ENCODE measurements around the gene NETO1.

The NETO1 gene

GRCh38 chr18:72846736-72847533 lies 20.9 kb downstream of the NETO1 start:
- TF ChIP-seq TEAD4 (IDR thresholded peaks at IDR 0.05) (no peak), USF1 (IDR thresholded peaks at IDR 0.05) (no peak), CEBPB (IDR thresholded peaks at IDR 0.05) (no peak), FOXM1 (IDR thresholded peaks at IDR 0.05; ENCODE audit: borderline replicate concordance, low read depth) (no peak), TAF1 (IDR thresholded peaks at IDR 0.05; ENCODE audit: low read depth) (no peak), YY1 (IDR thresholded peaks at IDR 0.05; ENCODE audit: low read depth) (no peak), ZBTB7A (IDR thresholded peaks at IDR 0.05; ENCODE audit: low read depth) (no peak), TCF12 (IDR thresholded peaks at IDR 0.05; ENCODE audit: low read depth) (no peak), EGR1 (IDR thresholded peaks at IDR 0.05) (no peak), RAD21 (IDR thresholded peaks at IDR 0.05; ENCODE audit: low read depth) (no peak)
- TF ChIP-seq, protein P1, sequence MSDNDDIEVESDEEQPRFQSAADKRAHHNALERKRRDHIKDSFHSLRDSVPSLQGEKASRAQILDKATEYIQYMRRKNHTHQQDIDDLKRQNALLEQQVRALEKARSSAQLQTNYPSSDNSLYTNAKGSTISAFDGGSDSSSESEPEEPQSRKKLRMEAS (IDR thresholded peaks at IDR 0.05), result no peak
- TF ChIP-seq, protein P2, sequence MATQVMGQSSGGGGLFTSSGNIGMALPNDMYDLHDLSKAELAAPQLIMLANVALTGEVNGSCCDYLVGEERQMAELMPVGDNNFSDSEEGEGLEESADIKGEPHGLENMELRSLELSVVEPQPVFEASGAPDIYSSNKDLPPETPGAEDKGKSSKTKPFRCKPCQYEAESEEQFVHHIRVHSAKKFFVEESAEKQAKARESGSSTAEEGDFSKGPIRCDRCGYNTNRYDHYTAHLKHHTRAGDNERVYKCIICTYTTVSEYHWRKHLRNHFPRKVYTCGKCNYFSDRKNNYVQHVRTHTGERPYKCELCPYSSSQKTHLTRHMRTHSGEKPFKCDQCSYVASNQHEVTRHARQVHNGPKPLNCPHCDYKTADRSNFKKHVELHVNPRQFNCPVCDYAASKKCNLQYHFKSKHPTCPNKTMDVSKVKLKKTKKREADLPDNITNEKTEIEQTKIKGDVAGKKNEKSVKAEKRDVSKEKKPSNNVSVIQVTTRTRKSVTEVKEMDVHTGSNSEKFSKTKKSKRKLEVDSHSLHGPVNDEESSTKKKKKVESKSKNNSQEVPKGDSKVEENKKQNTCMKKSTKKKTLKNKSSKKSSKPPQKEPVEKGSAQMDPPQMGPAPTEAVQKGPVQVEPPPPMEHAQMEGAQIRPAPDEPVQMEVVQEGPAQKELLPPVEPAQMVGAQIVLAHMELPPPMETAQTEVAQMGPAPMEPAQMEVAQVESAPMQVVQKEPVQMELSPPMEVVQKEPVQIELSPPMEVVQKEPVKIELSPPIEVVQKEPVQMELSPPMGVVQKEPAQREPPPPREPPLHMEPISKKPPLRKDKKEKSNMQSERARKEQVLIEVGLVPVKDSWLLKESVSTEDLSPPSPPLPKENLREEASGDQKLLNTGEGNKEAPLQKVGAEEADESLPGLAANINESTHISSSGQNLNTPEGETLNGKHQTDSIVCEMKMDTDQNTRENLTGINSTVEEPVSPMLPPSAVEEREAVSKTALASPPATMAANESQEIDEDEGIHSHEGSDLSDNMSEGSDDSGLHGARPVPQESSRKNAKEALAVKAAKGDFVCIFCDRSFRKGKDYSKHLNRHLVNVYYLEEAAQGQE (IDR thresholded peaks at IDR 0.05; ENCODE audit: low read depth), result no peak

GRCh38 chr18:72843743-72844142 lies 24.0 kb downstream of the NETO1 start:
- TF ChIP-seq CREB1 (IDR thresholded peaks at IDR 0.05; ENCODE audit: low read depth), result no peak
- no peak for TF ChIP-seq TAF1 (IDR thresholded peaks at IDR 0.05; ENCODE audit: low read depth)
- no peak for TF ChIP-seq EP300 (IDR thresholded peaks at IDR 0.05; ENCODE audit: borderline replicate concordance)
- TF ChIP-seq, protein P2 (IDR thresholded peaks at IDR 0.05; ENCODE audit: low read depth), result no peak
- no peak for TF ChIP-seq YY1 (IDR thresholded peaks at IDR 0.05; ENCODE audit: low read depth)
- no peak for TF ChIP-seq CEBPB (IDR thresholded peaks at IDR 0.05)
- no peak for TF ChIP-seq ZBTB7A (IDR thresholded peaks at IDR 0.05; ENCODE audit: low read depth)
- no peak for TF ChIP-seq EGR1 (IDR thresholded peaks at IDR 0.05)
- no peak for TF ChIP-seq FOXM1 (IDR thresholded peaks at IDR 0.05; ENCODE audit: borderline replicate concordance, low read depth)
- TF ChIP-seq, protein P1 (IDR thresholded peaks at IDR 0.05), result no peak
- TF ChIP-seq TEAD4 (IDR thresholded peaks at IDR 0.05), result no peak
- no peak for TF ChIP-seq TCF12 (IDR thresholded peaks at IDR 0.05; ENCODE audit: low read depth)
- TF ChIP-seq NFIC (IDR thresholded peaks at IDR 0.05), result no peak
- no peak for TF ChIP-seq RAD21 (IDR thresholded peaks at IDR 0.05; ENCODE audit: low read depth)
- no peak for TF ChIP-seq USF1 (IDR thresholded peaks at IDR 0.05)

- TF ChIP-seq TCF12 (IDR thresholded peaks at IDR 0.05; ENCODE audit: low read depth) (no peak), EGR1 (IDR thresholded peaks at IDR 0.05) (no peak), CEBPB (IDR thresholded peaks at IDR 0.05) (no peak), NFIC (IDR thresholded peaks at IDR 0.05) (no peak), FOXM1 (IDR thresholded peaks at IDR 0.05; ENCODE audit: borderline replicate concordance, low read depth) (no peak), YY1 (IDR thresholded peaks at IDR 0.05; ENCODE audit: low read depth) (no peak), ZBTB7A (IDR thresholded peaks at IDR 0.05; ENCODE audit: low read depth) (no peak), RAD21 (IDR thresholded peaks at IDR 0.05; ENCODE audit: low read depth) (no peak), USF1 (IDR thresholded peaks at IDR 0.05) (no peak), TAF1 (IDR thresholded peaks at IDR 0.05; ENCODE audit: low read depth) (no peak), TEAD4 (IDR thresholded peaks at IDR 0.05) (no peak)
- TF ChIP-seq, protein P2 (IDR thresholded peaks at IDR 0.05; ENCODE audit: low read depth), result no peak
- TF ChIP-seq, protein P1 (IDR thresholded peaks at IDR 0.05), result no peak
These were observed 27.7 kb downstream of the NETO1 start for GRCh38 chr18:72840109-72840508.

Data from Ishikawa (cell line).